GM21717 (cell line): ENCODE results near the gene RASSF4.

Experiments
- ATAC-seq: cut with Tn5 transposase; IDR thresholded peaks from one replicate; pipeline ENCODE4 v1.9.1; 2021; ENCODE audit warnings: mild to moderate bottlenecking, moderate library complexity; ENCODE audit not compliant: unreplicated experiment

RASSF4 gene

GRCh38 chr10:44959247-44960087 is at the start of gene RASSF4:
RASSF4 (plus strand) TSS chr10:44959802; CDS start chr10:44970203, 10,401 bp downstream.
- ATAC-seq, result peak; percentile 96

GRCh38 chr10:44909910-44910309 is 49.7 kb upstream of the RASSF4 start:
- ATAC-seq, result no peak

- ATAC-seq, result no peak
These were observed 49.0 kb upstream of the RASSF4 start for GRCh38 chr10:44910602-44911001.

GRCh38 chr10:44911081-44911540 is 48.5 kb upstream of the RASSF4 start, which contains the start of gene TMEM72:
TMEM72 (plus strand) TSS chr10:44911337; CDS start chr10:44911513, 176 bp downstream.
- no peak for ATAC-seq

GRCh38 chr10:44911951-44912350 is 47.7 kb upstream of the RASSF4 start:
- no peak for ATAC-seq

GRCh38 chr10:44913350-44914081 is 46.1 kb upstream of the RASSF4 start:
- no peak for ATAC-seq

GRCh38 chr10:44914891-44915290 is 44.7 kb upstream of the RASSF4 start:
- no peak for ATAC-seq

GRCh38 chr10:44916429-44916828 is 43.2 kb upstream of the RASSF4 start:
- no peak for ATAC-seq

- ATAC-seq, result no peak
These were observed 41.8 kb upstream of the RASSF4 start for GRCh38 chr10:44917848-44918247.

GRCh38 chr10:44920252-44920651 is 39.4 kb upstream of the RASSF4 start:
- ATAC-seq, result no peak

GRCh38 chr10:44921061-44921460 is 38.5 kb upstream of the RASSF4 start:
- ATAC-seq, result no peak

GRCh38 chr10:44921506-44921905 is 38.1 kb upstream of the RASSF4 start:
- ATAC-seq, result no peak

- ATAC-seq, result no peak
These were observed 37.6 kb upstream of the RASSF4 start for GRCh38 chr10:44922021-44922420.

- ATAC-seq, result no peak
These were observed 36.6 kb upstream of the RASSF4 start for GRCh38 chr10:44922796-44923545.

GRCh38 chr10:44923611-44924010 is 36.0 kb upstream of the RASSF4 start:
- ATAC-seq, result no peak

GRCh38 chr10:44924261-44925040 is 35.2 kb upstream of the RASSF4 start:
- ATAC-seq, result no peak

GRCh38 chr10:44925224-44925623 is 34.4 kb upstream of the RASSF4 start:
- no peak for ATAC-seq

- ATAC-seq, result no peak
These were observed 33.5 kb upstream of the RASSF4 start for GRCh38 chr10:44925811-44926750.

- ATAC-seq, result no peak
These were observed 32.8 kb upstream of the RASSF4 start for GRCh38 chr10:44926751-44927351.
